K562 (cell line): Measurements from ENCODE around the gene HEATR3. TPM values are rescaled to one million over a fixed set of nuclear protein-coding genes. Genes with fewer than 3 reads are reported as not detected.

Experiments
- ATAC-seq: fragments of 200-7000 bp; cut with Tn5 transposase; 3 replicates; pipeline ENCODE4 v1.9.1; 2020; ENCODE audit warnings: moderate library complexity
- BruUV-seq: library from RNA; stranded (reverse); fragments of 400-500 nt; replicated peaks from 2 replicates; lab custom pipeline; 2021; lab: Mats Ljungman, UMichigan
- CTCF ChIA-PET: fragments of 300-600 bp; formaldehyde crosslinking; extraction: SDS; loops from one replicate; lab custom pipeline; 2021; ENCODE audit warnings: low intra/inter-chr PET ratio; lab: Yijun Ruan, JAX
- POLR2A ChIA-PET: fragments of 300-600, 350-650 bp; sonication (Branson Sonifier 250); formaldehyde crosslinking; extraction: SDS; loops from one replicate; lab custom pipeline; 2021; ENCODE audit warnings: antibody characterized with exemption, inconsistent platforms; lab: Yijun Ruan, JAX
- DNase-seq, 4 experiments: peaks; one replicate each; pipeline versions ENCODE4 v3.0.0 to v3.0.0-alpha.2; 2011 to 2018; ENCODE audit warnings: low spot score in 3 of 4, mixed read lengths in 3 of 4; ENCODE audit errors: extremely low read depth in 1 of 4
- FAIRE-seq: peaks from 2 replicates; lab custom pipeline; 2011; peaks lifted over from hg19 to GRCh38; lab: Jason Lieb, UNC
- H2AFZ ChIP-seq: 2 replicates; pipeline ENCODE4 v1.6.0; 2011; ENCODE audit warnings: low read depth, low read length, control low read depth, inconsistent platforms
- H3K27ac ChIP-seq: fragments of 200-600 bp; 3 replicates; pipeline ENCODE4 v1.8.0; 2011; ENCODE audit warnings: low read depth, mild to moderate bottlenecking, control low read depth, inconsistent platforms, low read length, moderate library complexity, mixed read lengths; ENCODE audit errors: extremely low read depth
- H3K27me3 ChIP-seq, 2 experiments: fragments of 300-600 bp in 1 of 2; 2 replicates in 1 of 2; 3 replicates in 1 of 2; pipeline versions ENCODE4 v1.6.0 to v1.8.0; 2011; ENCODE audit warnings: inconsistent platforms in 2 of 2, low read length in 2 of 2, mild to moderate bottlenecking in 1 of 2, mixed read lengths in 1 of 2, moderate library complexity in 1 of 2; ENCODE audit not compliant: control insufficient read depth in 2 of 2, insufficient read depth in 2 of 2
- H3K36me3 ChIP-seq: fragments of 300-600 bp; 3 replicates; pipeline ENCODE4 v1.8.0; 2011; ENCODE audit warnings: mild to moderate bottlenecking, low read length, inconsistent platforms; ENCODE audit not compliant: control insufficient read depth, insufficient read depth
- H3K4me1 ChIP-seq, 2 experiments: fragments of 200-600 bp in 1 of 2; replicated peaks in 1 of 2; 2 replicates in 1 of 2; 3 replicates in 1 of 2; pipeline versions ENCODE4 v1.5.1 to v1.8.0; 2011; ENCODE audit warnings: inconsistent platforms in 2 of 2, low read length in 2 of 2, mild to moderate bottlenecking in 1 of 2, mixed read lengths in 1 of 2, moderate library complexity in 1 of 2; ENCODE audit not compliant: control insufficient read depth in 2 of 2, insufficient read depth in 2 of 2
- H3K4me2 ChIP-seq: 2 replicates; pipeline ENCODE4 v1.6.1; 2011; ENCODE audit warnings: low read length, control low read depth, inconsistent platforms, mixed read lengths; ENCODE audit not compliant: insufficient read depth
- H3K4me3 ChIP-seq: fragments of 200-600 bp; sonication (generic), shearing (Covaris generic); 2 replicates; pipeline ENCODE4 v1.5.1; 2016; ENCODE audit warnings: control low read depth, inconsistent platforms
- H3K79me2 ChIP-seq: fragments of 200-600 bp; 3 replicates; pipeline ENCODE4 v1.8.0; 2011; ENCODE audit warnings: low read length, inconsistent platforms; ENCODE audit not compliant: control insufficient read depth, insufficient read depth
- H3K9ac ChIP-seq, 2 experiments: 2 replicates each; pipeline versions ENCODE4 v1.6.0 to v1.6.1; 2011; ENCODE audit warnings: low read depth in 2 of 2, low read length in 2 of 2, control low read depth in 1 of 2, inconsistent platforms in 1 of 2, mild to moderate bottlenecking in 1 of 2, mixed read lengths in 1 of 2; ENCODE audit not compliant: insufficient read depth in 1 of 2
- H3K9me1 ChIP-seq: one replicate; pipeline ENCODE4 v1.6.0; 2011; ENCODE audit warnings: inconsistent platforms, mild to moderate bottlenecking, low read length, moderate library complexity; ENCODE audit not compliant: control insufficient read depth, insufficient read depth
- H3K9me3 ChIP-seq: replicated peaks from 2 replicates; pipeline ENCODE4 v1.5.1; 2011; ENCODE audit warnings: low read depth, low read length, inconsistent platforms; ENCODE audit not compliant: control insufficient read depth, insufficient read depth
- H4K20me1 ChIP-seq: replicated peaks from 2 replicates; pipeline ENCODE4 v1.6.1; 2011; ENCODE audit warnings: low read length, inconsistent platforms, mixed read lengths; ENCODE audit not compliant: control insufficient read depth, insufficient read depth
- BCL6 ChIP-seq: fragments of 250-450 bp; sonication (Bioruptor Pico); IDR thresholded peaks from 2 replicates; pipeline ENCODE4 v1.4.0; 2020
- BRCA1 ChIP-seq, 2 experiments: fragments of 450-650 bp in 1 of 2; sonication (generic) in 1 of 2; formaldehyde crosslinking in 1 of 2; IDR thresholded peaks; 2 replicates each; pipeline versions ENCODE4 v1.5.0 to v1.6.1; 2017 to 2020; ENCODE audit warnings: mild to moderate bottlenecking in 1 of 2, missing genetic modification reagents in 1 of 2
- BRF1 ChIP-seq: IDR thresholded peaks from 3 replicates; pipeline ENCODE4 v1.6.1; 2011; ENCODE audit warnings: borderline replicate concordance, mild to moderate bottlenecking; ENCODE audit not compliant: insufficient read length; ENCODE audit errors: extremely low read depth
- CBX1 ChIP-seq: sonication (generic); IDR thresholded peaks from 2 replicates; pipeline ENCODE4 v1.6.1; 2016; ENCODE audit warnings: antibody characterized with exemption, low read depth, mild to moderate bottlenecking
- IFI16 ChIP-seq: fragments of 250-450 bp; sonication (Bioruptor Pico); IDR thresholded peaks from 2 replicates; pipeline ENCODE4 v2.1.2; 2022; ENCODE audit warnings: mild to moderate bottlenecking, inconsistent platforms
- IRF9 ChIP-seq: fragments of 450-650 bp; IDR thresholded peaks from 2 replicates; pipeline ENCODE4 v1.6.1; 2016; ENCODE audit warnings: missing biosample characterization, missing genetic modification characterization
- PHB ChIP-seq: fragments of 250-450 bp; sonication (Bioruptor Pico); IDR thresholded peaks from 2 replicates; pipeline ENCODE4 v1.5.0; 2021
- SAP30 ChIP-seq: fragments of 200-600 bp; sonication (generic); IDR thresholded peaks from 2 replicates; pipeline ENCODE4 v1.6.1; 2012; ENCODE audit warnings: borderline replicate concordance, low read depth, mild to moderate bottlenecking, moderate library complexity, low read length, control low read depth, inconsistent platforms; ENCODE audit not compliant: insufficient read depth, poor library complexity, severe bottlenecking
- TEAD4 ChIP-seq, 2 experiments: sonication (generic) in 1 of 2; formaldehyde crosslinking in 1 of 2; IDR thresholded peaks; 2 replicates each; pipeline versions ENCODE4 v1.6.1 to v1.8.0; 2012 to 2022; ENCODE audit warnings: borderline replicate concordance in 1 of 2, inconsistent platforms in 1 of 2, low read length in 1 of 2, mild to moderate bottlenecking in 1 of 2, missing genetic modification reagents in 1 of 2
- ZNF165 ChIP-seq: fragments of 250-450 bp; sonication (Bioruptor Pico); IDR thresholded peaks from 2 replicates; pipeline ENCODE4 v1.4.0; 2020; ENCODE audit warnings: borderline replicate concordance
- ZNF699 ChIP-seq: fragments of 250-450 bp; sonication (Bioruptor Pico); IDR thresholded peaks from 2 replicates; pipeline ENCODE4 v1.8.0; 2021; ENCODE audit warnings: mild to moderate bottlenecking, moderate library complexity; ENCODE audit not compliant: insufficient replicate concordance
- WGBS: fragments of 100-300 bp; shearing (Covaris generic); methylation state at CpG from one replicate; pipeline ENCODE4 v1.1.6; 2016; ENCODE audit warnings: low coverage, mixed read lengths; ENCODE audit not compliant: insufficient coverage; ENCODE audit errors: missing lambda C conversion rate; 5-methylcytosine and 5-hydroxymethylcytosine counted together
- in situ Hi-C: fragments of 300-500 bp; cut with MboI; formaldehyde crosslinking; loops from 4 replicates; pipeline ENCODE4 v1.15.0; 2018; ENCODE audit warnings: inconsistent platforms, mixed read lengths
- intact Hi-C: fragments of 100-400 bp; cut with micrococcal nuclease; formaldehyde crosslinking; loops from 2 replicates; pipeline ENCODE4 v1.14.2; 2022
- polyA plus RNA-seq, 8 experiments: library from polyadenylated mRNA; depleted of rRNA in 4 of 8; stranded (reverse) in 5 of 8; unstranded in 3 of 8; fragments of >200 nt; fragmentation: Nextera tagmentation in 2 of 8; fragmentation: Illumina TruSeq in 1 of 8; extraction: Ambion mirVana in 2 of 8; extraction: Trizol in 1 of 8; gene quantifications; 2 replicates each; pipeline versions ENCODE4 v1.2.1 to v1.2.3, GENCODE V29; 2011 to 2014; ENCODE audit warnings: inconsistent platforms in 1 of 8, missing spikeins in 1 of 8
- total RNA-seq, 7 experiments: library from RNA; depleted of rRNA in 6 of 7; stranded (reverse); fragments of >200 nt in 6 of 7; fragmentation: Illumina TruSeq in 2 of 7; extraction: Trizol in 2 of 7; gene quantifications; 2 replicates each; pipeline versions ENCODE4 v1.2.1 to v1.2.3, GENCODE V29; 2011 to 2021; ENCODE audit warnings: low replicate concordance in 1 of 7
- TF ChIP-seq, protein P1 (sequence below): fragments of 450-650 bp; IDR thresholded peaks from 2 replicates; pipeline ENCODE4 v1.6.1; 2018; ENCODE audit warnings: mild to moderate bottlenecking, low read depth; ENCODE audit not compliant: partially characterized antibody

HEATR3 gene
- total and polyA plus RNA-seq, 9 of the 15 experiments (the other 6 are each of a cell fraction or from before 2014, with no cell fraction given): 1.7 to 30.2 (median 18.8) TPM

DNA sequence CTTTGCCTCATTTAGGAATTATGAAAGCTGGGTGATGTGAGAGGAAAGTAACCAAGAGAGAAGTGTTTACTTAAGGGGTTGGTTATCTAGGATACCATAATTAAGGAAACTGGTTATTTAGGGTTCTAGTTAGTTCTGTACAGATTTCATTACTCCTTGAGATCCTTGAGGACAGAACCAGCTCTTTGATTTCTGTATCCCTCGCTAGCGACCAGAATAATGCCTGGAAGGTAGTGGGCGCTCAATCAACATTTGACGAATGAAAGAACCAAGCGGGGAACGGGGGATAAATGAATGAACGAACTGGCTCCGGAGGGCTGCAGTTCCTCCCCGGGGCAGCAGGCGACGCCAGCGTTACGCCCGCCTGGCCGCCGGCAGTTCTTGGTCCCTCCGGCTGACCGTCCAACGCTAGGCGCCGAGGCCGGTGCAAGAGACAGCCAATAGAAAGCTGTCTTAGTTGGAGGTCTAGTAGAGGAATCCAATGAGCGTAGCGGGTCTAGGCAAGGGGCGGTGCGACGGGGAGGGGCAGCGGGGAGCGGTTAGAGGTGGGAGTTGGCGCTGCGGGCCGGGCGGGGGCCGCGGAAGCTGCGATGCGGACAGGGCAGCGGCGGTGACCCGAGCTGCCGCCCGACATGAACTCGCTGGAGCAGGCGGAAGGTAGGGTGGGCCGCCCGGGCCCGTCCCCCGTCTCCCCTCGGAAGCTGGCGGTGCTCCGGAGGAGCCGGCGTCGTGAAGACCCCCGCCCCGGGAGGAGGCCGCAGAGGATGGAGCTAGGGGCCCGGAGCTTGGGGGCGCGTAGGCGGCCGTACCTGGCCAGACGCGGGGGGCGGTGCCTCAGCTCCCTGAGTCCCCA lies 40.9 kb upstream of the HEATR3 start, which contains the start of gene CNEP1R1 (continued):
- TF ChIP-seq BRCA1 (IDR thresholded peaks at IDR 0.05) (no peak), BRCA1 (CRISPR knock-in tag; IDR thresholded peaks at IDR 0.05) (no peak), IFI16 (CRISPR knock-in tag) (no peak), ZNF165 (no peak), PHB (no peak; the same call in 1 of the 2 replicates), TEAD4 (IDR thresholded peaks at IDR 0.05; ENCODE audit: low read length) (no peak), TEAD4 (CRISPR knock-in tag; IDR thresholded peaks at IDR 0.05; ENCODE audit: borderline replicate concordance) (no peak), ZNF699 (CRISPR knock-in tag) (no peak)

- POLR2A ChIA-PET: interaction anchor here (0.7 to 2.0 kb wide), 10 partner anchors 10 to 640 kb away, joined by 3 to 9 read pairs (median 4); no protein-coding TSS in a partner anchor
- in situ Hi-C loops: loop anchor here (10.0 kb wide), 1 partner anchor 339 kb away; the partner anchor contains the start of gene BRD7
- ATAC-seq: peak; percentile 50
- no peaks in the 10 kb centered on the region for H3K27me3 ChIP-seq
- peak overlapping the region; percentile 99 for H3K4me2 ChIP-seq
- no peaks in the 10 kb centered on the region for H4K20me1 ChIP-seq
- peak overlapping the region; percentile 70 for H3K27ac ChIP-seq
- H3K4me3 ChIP-seq: peak overlapping the region; percentile 92
- no peaks in the 10 kb centered on the region for H3K9me3 ChIP-seq
- CTCF ChIA-PET: interaction anchor here (0.6 to 3.9 kb wide), 4 partner anchors 95 to 329 kb away, joined by 3 to 44 read pairs (median 4); no protein-coding TSS in a partner anchor
- H3K79me2 ChIP-seq: peaks cover 16% of the 10 kb centered on the region
- H2AFZ ChIP-seq: peak overlapping the region; percentile 92
- H3K9ac ChIP-seq: peak overlapping the region; percentile 82 to 88
- H3K4me1 ChIP-seq: peaks cover 0 to 9% of the 10 kb centered on the region in 2 experiments; a peak in 3 of 5 replicates
- no peaks in the 10 kb centered on the region for H3K9me1 ChIP-seq
- intact Hi-C loops: loop anchor here (1.0 to 5.0 kb wide), 4 partner anchors 42 to 332 kb away; partner anchors contain the start of gene HEATR3
- peaks cover 20% of the 10 kb centered on the region; the same call in 1 of the 3 replicates for H3K36me3 ChIP-seq
- WGBS: under 1% methylated on average over 17 of the region's 17 CpGs
- no TSS peak for BruUV-seq
- FAIRE-seq: no peak
- peak; percentile 28 to 40 (median 34) for DNase-seq
- no peak for TF ChIP-seq IRF9 (tag)
- TF ChIP-seq BCL6 (CRISPR knock-in tag): no peak
- TF ChIP-seq BRF1: no peak
- peak; percentile 66 for TF ChIP-seq SAP30
- TF ChIP-seq, protein P1, sequence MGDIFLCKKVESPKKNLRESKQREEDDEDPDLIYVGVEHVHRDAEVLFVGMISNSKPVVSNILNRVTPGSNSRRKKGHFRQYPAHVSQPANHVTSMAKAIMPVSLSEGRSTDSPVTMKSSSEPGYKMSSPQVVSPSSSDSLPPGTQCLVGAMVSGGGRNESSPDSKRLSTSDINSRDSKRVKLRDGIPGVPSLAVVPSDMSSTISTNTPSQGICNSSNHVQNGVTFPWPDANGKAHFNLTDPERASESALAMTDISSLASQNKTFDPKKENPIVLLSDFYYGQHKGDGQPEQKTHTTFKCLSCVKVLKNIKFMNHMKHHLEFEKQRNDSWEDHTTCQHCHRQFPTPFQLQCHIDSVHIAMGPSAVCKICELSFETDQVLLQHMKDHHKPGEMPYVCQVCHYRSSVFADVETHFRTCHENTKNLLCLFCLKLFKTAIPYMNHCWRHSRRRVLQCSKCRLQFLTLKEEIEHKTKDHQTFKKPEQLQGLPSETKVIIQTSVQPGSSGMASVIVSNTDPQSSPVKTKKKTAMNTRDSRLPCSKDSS: no peak
- TF ChIP-seq CBX1: no peak
Observed at GRCh38 chr16:50025537-50025931, 40.2 kb upstream of the HEATR3 start.
